K562 (cell line): ENCODE results near the gene SAMD14. TPM values are rescaled to one million over a fixed set of nuclear protein-coding genes. Genes with fewer than 3 reads are reported as not detected.

Experiments
- ADNP ChIP-seq: fragments of 200-800 bp; sonication (Bioruptor generic); IDR thresholded peaks from 2 replicates; pipeline ENCODE4 v1.6.1; 2016; ENCODE audit warnings: missing genetic modification characterization, missing compliant biosample characterization
- CBX2 ChIP-seq: fragments of 200-600 bp; sonication (generic); IDR thresholded peaks from one replicate; pipeline ENCODE4 v1.6.1; 2012; ENCODE audit warnings: mild to moderate bottlenecking, low read length, inconsistent platforms; ENCODE audit not compliant: insufficient read depth, poor library complexity, severe bottlenecking
- E2F5 ChIP-seq: sonication (generic); formaldehyde crosslinking; IDR thresholded peaks from 2 replicates; pipeline ENCODE4 v1.8.0; 2022; ENCODE audit warnings: mild to moderate bottlenecking, missing genetic modification reagents
- ESRRA ChIP-seq: fragments of 450-650 bp; IDR thresholded peaks from 2 replicates; pipeline ENCODE4 v1.6.1; 2014; ENCODE audit warnings: low read depth, mild to moderate bottlenecking, moderate library complexity, borderline replicate concordance
- FOXM1 ChIP-seq, 2 experiments: fragments of 450-650 bp in 1 of 2; sonication (generic) in 1 of 2; formaldehyde crosslinking in 1 of 2; IDR thresholded peaks; 2 replicates each; pipeline versions ENCODE4 v1.6.1 to v1.9.0; 2017 to 2022; ENCODE audit warnings: low read depth in 2 of 2, mild to moderate bottlenecking in 2 of 2, missing genetic modification reagents in 1 of 2, moderate library complexity in 1 of 2
- JUND ChIP-seq, 2 experiments: IDR thresholded peaks; 2 replicates in 1 of 2; 3 replicates in 1 of 2; pipeline ENCODE4 v1.6.1; 2011; ENCODE audit warnings: borderline replicate concordance in 2 of 2, low read depth in 2 of 2, low read length in 2 of 2, improper control_type of control experiment in 1 of 2, missing biosample characterization in 1 of 2, missing genetic modification characterization in 1 of 2, missing genetic modification reagents in 1 of 2
- MITF ChIP-seq: IDR thresholded peaks from 2 replicates; pipeline ENCODE4 v1.6.1; 2014; ENCODE audit warnings: antibody characterized with exemption
- ZBTB40 ChIP-seq, 2 experiments: fragments of 450-650 bp in 1 of 2; sonication (generic) in 1 of 2; formaldehyde crosslinking in 1 of 2; IDR thresholded peaks; 2 replicates each; pipeline versions ENCODE4 v1.7.1 to v1.9.0; 2016 to 2022; ENCODE audit warnings: inconsistent platforms in 1 of 2, mild to moderate bottlenecking in 1 of 2, missing genetic modification reagents in 1 of 2
- ZNF140 ChIP-seq: fragments of 250-450 bp; sonication (Bioruptor Pico); IDR thresholded peaks from 2 replicates; pipeline ENCODE4 v1.8.0; 2021; ENCODE audit warnings: moderate library complexity, mild to moderate bottlenecking, inconsistent platforms
- ZNF324 ChIP-seq: fragments of 250-450 bp; sonication (Bioruptor Pico); IDR thresholded peaks from 2 replicates; pipeline ENCODE4 v1.4.0; 2020; ENCODE audit warnings: mild to moderate bottlenecking
- ZNF77 ChIP-seq: fragments of 250-450 bp; sonication (Bioruptor Pico); IDR thresholded peaks from 2 replicates; pipeline ENCODE4 v1.5.0; 2020
- polyA plus RNA-seq, 8 experiments: library from polyadenylated mRNA; depleted of rRNA in 4 of 8; stranded (reverse) in 5 of 8; unstranded in 3 of 8; fragments of >200 nt; fragmentation: Nextera tagmentation in 2 of 8; fragmentation: Illumina TruSeq in 1 of 8; extraction: Ambion mirVana in 2 of 8; extraction: Trizol in 1 of 8; gene quantifications; 2 replicates each; pipeline versions ENCODE4 v1.2.1 to v1.2.3, GENCODE V29; 2011 to 2014; ENCODE audit warnings: inconsistent platforms in 1 of 8, missing spikeins in 1 of 8
- total RNA-seq, 7 experiments: library from RNA; depleted of rRNA in 6 of 7; stranded (reverse); fragments of >200 nt in 6 of 7; fragmentation: Illumina TruSeq in 2 of 7; extraction: Trizol in 2 of 7; gene quantifications; 2 replicates each; pipeline versions ENCODE4 v1.2.1 to v1.2.3, GENCODE V29; 2011 to 2021; ENCODE audit warnings: low replicate concordance in 1 of 7
- TF ChIP-seq, protein P1 (sequence below), 2 experiments: fragments of 250-450 bp in 1 of 2; fragments of 450-650 bp in 1 of 2; sonication (Bioruptor Pico) in 1 of 2; IDR thresholded peaks; 2 replicates each; pipeline versions ENCODE4 v1.6.1 to v1.8.0; 2016 to 2021; ENCODE audit warnings: mild to moderate bottlenecking in 2 of 2, moderate library complexity in 2 of 2, missing compliant biosample characterization in 1 of 2, missing genetic modification characterization in 1 of 2

SAMD14 gene
- total and polyA plus RNA-seq, 9 of the 15 experiments (the other 6 are each of a cell fraction or from before 2014, with no cell fraction given): 0.04 to 0.07 TPM; not detected in 7

- TF ChIP-seq ESRRA: no peak
- no peak for TF ChIP-seq ZNF324 (CRISPR knock-in tag)
- no peak for TF ChIP-seq E2F5 (CRISPR knock-in tag)
- TF ChIP-seq MITF: no peak
- TF ChIP-seq JUND (IDR thresholded peaks at IDR 0.05; ENCODE audit: borderline replicate concordance, low read depth, low read length): no peak
- no peak for TF ChIP-seq JUND (tag; IDR thresholded peaks at IDR 0.05; ENCODE audit: borderline replicate concordance, low read depth, low read length)
- TF ChIP-seq CBX2: no peak
- TF ChIP-seq ZNF140: no peak
- peak; percentile 54 for TF ChIP-seq ZBTB40 (IDR thresholded peaks at IDR 0.05)
- TF ChIP-seq ZBTB40 (CRISPR knock-in tag; IDR thresholded peaks at IDR 0.05): no peak
- TF ChIP-seq FOXM1 (IDR thresholded peaks at IDR 0.05; ENCODE audit: low read depth): no peak
- no peak for TF ChIP-seq FOXM1 (CRISPR knock-in tag; IDR thresholded peaks at IDR 0.05; ENCODE audit: low read depth)
- TF ChIP-seq ADNP: no peak
- TF ChIP-seq, protein P1, sequence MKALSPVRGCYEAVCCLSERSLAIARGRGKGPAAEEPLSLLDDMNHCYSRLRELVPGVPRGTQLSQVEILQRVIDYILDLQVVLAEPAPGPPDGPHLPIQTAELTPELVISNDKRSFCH (CRISPR knock-in tag; IDR thresholded peaks at IDR 0.05): no peak
- TF ChIP-seq, protein P1 (tag; IDR thresholded peaks at IDR 0.05): 0 out of 2 replicates have a peak, but pooled peaks have one; percentile 25
- no peak for TF ChIP-seq ZNF77
Observed at GRCh38 chr17:50149417-50150353, 19.7 kb upstream of the SAMD14 start (continued).
